ENCODE results near the gene TMEM9. TPM values are rescaled to one million over a fixed set of nuclear protein-coding genes. Genes with fewer than 3 reads are reported as not detected.

TMEM9 gene
- total RNA-seq, 2 experiments from 2014 or later: 28.5 to 35.9 TPM

GRCh38 chr1:201141418-201141817 lies 12.9 kb downstream of the TMEM9 start:
- no peak for TF ChIP-seq EZH2phosphoT487 (IDR thresholded peaks at IDR 0.05; ENCODE audit: borderline replicate concordance, low read depth, low read length)
- TF ChIP-seq CTCF (conservative IDR thresholded peaks at IDR 0.05; ENCODE audit: low read length): no peak
- Histone ChIP-seq H3K4me1 (ENCODE audit: insufficient read depth, low read length, poor library complexity, severe bottlenecking) (no peaks in the 10 kb centered on the region), H4K20me1 (ENCODE audit: insufficient read depth, low read length) (no peaks in the 10 kb centered on the region), H2AFZ (ENCODE audit: low read length) (no peak overlapping the region), H3K79me2 (ENCODE audit: insufficient read depth, low read depth, low read length) (no peaks in the 10 kb centered on the region), H3K4me2 (ENCODE audit: low read length) (no peak overlapping the region), H3K27ac (ENCODE audit: low read depth, low read length, poor library complexity, severe bottlenecking) (no peak overlapping the region), H3K36me3 (ENCODE audit: insufficient read depth, low read length) (peaks cover 26% of the 10 kb centered on the region; the same call in 1 of the 2 replicates), H3K4me3 (ENCODE audit: low read depth, low read length, poor library complexity, severe bottlenecking) (no peak overlapping the region), H3K9me3 (ENCODE audit: low read length) (no peaks in the 10 kb centered on the region), H3K9me2 (ENCODE audit: insufficient read depth, low read length) (no peaks in the 10 kb centered on the region)
- POLR2A ChIA-PET: no interaction called here
- no peak for DNase-seq (ENCODE audit: low spot score)
- intact Hi-C loops (cut with micrococcal nuclease; ENCODE audit: unreplicated experiment): no loop called here
- no TSS peak for BruUV-seq (replicated peaks)
- CTCF ChIA-PET (ENCODE audit: unreplicated experiment): interaction anchor here (1.0 kb wide), 1 partner anchor 14 kb away, joined by 5 read pairs; no protein-coding TSS in a partner anchor

- H3K9me3 ChIP-seq (ENCODE audit: low read length): no peaks in the 10 kb centered on the region
- H3K4me2 ChIP-seq (ENCODE audit: low read length): no peak overlapping the region
- H4K20me1 ChIP-seq (ENCODE audit: insufficient read depth, low read length): no peaks in the 10 kb centered on the region
- H3K9me2 ChIP-seq (ENCODE audit: insufficient read depth, low read length): no peaks in the 10 kb centered on the region
- H3K4me1 ChIP-seq (ENCODE audit: insufficient read depth, low read length, poor library complexity, severe bottlenecking): no peaks in the 10 kb centered on the region
- intact Hi-C loops (cut with micrococcal nuclease; ENCODE audit: unreplicated experiment): no loop called here
- no peaks in the 10 kb centered on the region for H3K79me2 ChIP-seq (ENCODE audit: insufficient read depth, low read depth, low read length)
- no TSS peak for BruUV-seq (replicated peaks)
- no peak overlapping the region for H3K27ac ChIP-seq (ENCODE audit: low read depth, low read length, poor library complexity, severe bottlenecking)
- H3K36me3 ChIP-seq (ENCODE audit: insufficient read depth, low read length): peaks cover 24% of the 10 kb centered on the region; the same call in 1 of the 2 replicates
- ChIA-PET CTCF (ENCODE audit: unreplicated experiment) (interaction anchor here (1.0 kb wide), 1 partner anchor 15 kb away, joined by 5 read pairs; no protein-coding TSS in a partner anchor), POLR2A (no interaction called here)
- no peak for TF ChIP-seq EZH2phosphoT487 (IDR thresholded peaks at IDR 0.05; ENCODE audit: borderline replicate concordance, low read depth, low read length)
- no peak for TF ChIP-seq CTCF (conservative IDR thresholded peaks at IDR 0.05; ENCODE audit: low read length)
- H3K4me3 ChIP-seq (ENCODE audit: low read depth, low read length, poor library complexity, severe bottlenecking): no peak overlapping the region
- DNase-seq (ENCODE audit: low spot score): no peak
- H2AFZ ChIP-seq (ENCODE audit: low read length): no peak overlapping the region
Measured at GRCh38 chr1:201140941-201141260, 13.4 kb downstream of the TMEM9 start.

- no peak for DNase-seq (ENCODE audit: low spot score)
- Histone ChIP-seq H2AFZ (ENCODE audit: low read length) (no peak overlapping the region), H3K4me1 (ENCODE audit: insufficient read depth, low read length, poor library complexity, severe bottlenecking) (no peaks in the 10 kb centered on the region), H3K9me3 (ENCODE audit: low read length) (no peaks in the 10 kb centered on the region), H3K79me2 (ENCODE audit: insufficient read depth, low read depth, low read length) (no peaks in the 10 kb centered on the region), H3K4me3 (ENCODE audit: low read depth, low read length, poor library complexity, severe bottlenecking) (no peak overlapping the region), H3K36me3 (ENCODE audit: insufficient read depth, low read length) (peaks cover 20% of the 10 kb centered on the region; the same call in 1 of the 2 replicates), H3K9me2 (ENCODE audit: insufficient read depth, low read length) (no peaks in the 10 kb centered on the region), H4K20me1 (ENCODE audit: insufficient read depth, low read length) (no peaks in the 10 kb centered on the region), H3K4me2 (ENCODE audit: low read length) (no peak overlapping the region), H3K27ac (ENCODE audit: low read depth, low read length, poor library complexity, severe bottlenecking) (no peak overlapping the region)
- CTCF ChIA-PET (ENCODE audit: unreplicated experiment): no interaction called here
- intact Hi-C loops (cut with micrococcal nuclease; ENCODE audit: unreplicated experiment): no loop called here
- no peak for TF ChIP-seq EZH2phosphoT487 (IDR thresholded peaks at IDR 0.05; ENCODE audit: borderline replicate concordance, low read depth, low read length)
- no peak for TF ChIP-seq CTCF (conservative IDR thresholded peaks at IDR 0.05; ENCODE audit: low read length)
- no TSS peak for BruUV-seq (replicated peaks)
- POLR2A ChIA-PET: no interaction called here
Measured at GRCh38 chr1:201140235-201140940, 13.9 kb downstream of the TMEM9 start.

Measured in OCI-LY7 (cell line).